NCI-H1092 treated with DMSO at 0.1 percent for 48 hours (cell line): ENCODE results near the gene ENDOU.
"Not testable (repeated sequence)": the region's sequence is repeated elsewhere in the genome, so short reads cannot be mapped to it uniquely, and the experiment has no call there.

Experiments
- DNase-seq: peaks from one replicate; lab custom pipeline; 2025; lab: John Stamatoyannopoulos, UW

Gene ENDOU

DNA sequence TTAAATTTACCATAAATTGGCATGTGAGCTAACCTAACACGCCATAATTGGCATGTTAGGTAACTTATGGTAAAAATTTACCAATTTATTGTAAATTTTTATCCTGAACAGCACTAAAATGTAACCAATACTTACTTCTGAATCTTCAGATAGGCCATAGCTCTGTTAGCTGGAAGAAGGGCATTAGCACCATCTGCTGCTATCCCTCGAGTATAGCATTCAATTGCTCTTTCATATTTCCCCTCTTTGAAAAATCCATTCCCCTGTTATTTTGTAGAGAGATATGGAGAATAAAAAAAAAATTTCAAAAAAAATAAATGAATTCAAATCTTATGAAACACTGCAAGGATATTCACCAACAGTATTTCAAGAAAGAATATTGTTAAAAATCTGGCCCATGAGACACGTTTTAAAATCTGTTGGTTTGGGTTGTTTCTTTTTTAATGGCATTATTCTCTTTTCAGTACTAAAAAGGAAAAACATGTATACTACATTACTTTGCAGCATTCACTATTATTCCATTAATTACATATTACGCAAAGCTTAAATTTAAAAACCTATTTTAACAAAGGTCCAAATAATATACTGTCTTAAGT is 38.5 kb downstream of the ENDOU start:
- DNase-seq: peak; percentile 49

DNA sequence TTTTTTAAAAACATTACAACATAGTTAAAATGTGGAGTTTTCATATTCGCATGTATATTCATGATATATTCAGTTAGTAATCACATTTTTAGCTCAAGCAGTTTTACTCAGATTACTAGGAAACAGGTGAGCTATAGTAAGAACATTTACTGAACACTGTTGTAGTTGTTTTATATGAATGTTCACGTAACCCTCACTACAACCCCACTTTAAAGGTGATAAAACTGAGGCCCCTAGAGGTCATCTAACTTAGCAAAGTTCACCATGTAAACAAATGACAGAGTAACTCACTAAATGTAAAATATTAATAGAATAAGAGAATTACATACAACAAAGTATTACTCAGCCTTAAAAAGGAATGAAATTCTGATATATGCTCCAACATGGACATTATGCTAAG is 45.5 kb downstream of the ENDOU start:
- DNase-seq: no peak

DNA sequence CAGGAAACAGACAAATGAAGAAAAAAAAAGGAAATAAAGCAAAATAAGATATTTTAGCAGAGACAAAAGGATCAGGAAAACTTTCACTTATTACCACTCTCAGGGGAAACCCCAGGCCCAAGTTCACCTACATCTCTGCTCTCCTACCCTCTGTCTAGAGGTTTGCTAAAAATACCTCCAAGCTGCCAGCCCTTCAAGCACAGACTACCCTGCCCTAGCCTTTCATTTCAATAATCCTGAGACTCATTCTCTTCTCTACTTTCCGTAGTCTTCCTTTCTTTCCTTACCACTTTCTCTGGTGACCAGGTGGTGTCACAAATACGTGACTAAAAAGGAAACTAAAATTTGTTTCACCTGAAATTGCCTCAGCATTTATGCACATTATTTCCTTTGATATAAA is 53.2 kb downstream of the ENDOU start:
- no peak for DNase-seq

DNA sequence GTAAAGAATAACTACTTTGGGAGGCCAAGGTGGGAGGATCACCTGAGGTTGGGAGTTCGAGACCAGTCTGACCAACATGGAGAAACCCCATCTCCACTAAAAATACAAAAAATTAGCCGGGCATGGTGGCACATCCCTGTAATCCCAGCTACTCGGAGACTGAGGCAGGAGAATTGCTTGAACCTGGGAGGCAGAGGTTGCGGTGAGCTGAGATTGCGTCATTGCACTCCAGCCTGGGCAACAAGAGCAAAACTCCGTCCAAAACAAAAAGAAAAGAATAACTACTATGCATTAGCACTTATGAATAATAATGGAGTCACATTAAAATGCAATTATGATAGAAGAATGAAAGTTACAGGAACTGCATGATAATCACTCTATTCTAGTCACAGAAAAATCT is 57.4 kb downstream of the ENDOU start:
- not testable (repeated sequence) for DNase-seq
